Measurements from ENCODE around the gene NOBOX.
A peak's percentile ranks its signal among the peaks of the same experiment; 100 is the strongest.
"Not testable (repeated sequence)": the region's sequence is repeated elsewhere in the genome, so short reads cannot be mapped to it uniquely, and the experiment has no call there.

Gene NOBOX

GRCh38 chr7:144403649-144404061, at the start of gene NOBOX:
Gene NOBOX (minus strand): TSS chr7:144403693.
- DNase-seq: no peak

GRCh38 chr7:144452064-144452463, 48.6 kb upstream of the NOBOX start:
- DNase-seq: no peak

GRCh38 chr7:144445590-144445989, 42.1 kb upstream of the NOBOX start:
- no peak for DNase-seq

- no peak for DNase-seq
Measured at GRCh38 chr7:144439717-144440205, 36.3 kb upstream of the NOBOX start.

- no peak for DNase-seq
Measured at GRCh38 chr7:144438759-144439158, 35.3 kb upstream of the NOBOX start.

- peak; percentile 23 for DNase-seq
Measured at GRCh38 chr7:144437370-144438191, 34.1 kb upstream of the NOBOX start.

GRCh38 chr7:144436500-144436899, 33.0 kb upstream of the NOBOX start:
- no peak for DNase-seq

- no peak for DNase-seq
Measured at GRCh38 chr7:144428431-144428830, 24.9 kb upstream of the NOBOX start.

- not testable (repeated sequence) for DNase-seq
Measured at GRCh38 chr7:144427539-144427938, 24.0 kb upstream of the NOBOX start.

- DNase-seq: not testable (repeated sequence)
Measured at GRCh38 chr7:144418931-144419330, 15.4 kb upstream of the NOBOX start.

- no peak for DNase-seq
Measured at GRCh38 chr7:144416341-144416740, 12.8 kb upstream of the NOBOX start.

- DNase-seq: no peak
Measured at GRCh38 chr7:144415858-144416257, 12.4 kb upstream of the NOBOX start.

- DNase-seq: no peak
Measured at GRCh38 chr7:144414815-144415214, 11.3 kb upstream of the NOBOX start.

GRCh38 chr7:144410441-144410840, 6.9 kb upstream of the NOBOX start:
- DNase-seq: no peak

- no peak for DNase-seq
Measured at GRCh38 chr7:144408121-144408520, 4.6 kb upstream of the NOBOX start.

- DNase-seq: no peak
Measured at GRCh38 chr7:144407266-144407931, 3.9 kb upstream of the NOBOX start.

- no peak for DNase-seq
Measured at GRCh38 chr7:144404946-144405345, 1.5 kb upstream of the NOBOX start.

- no peak for DNase-seq
Measured at GRCh38 chr7:144403102-144403501, 391 bp downstream of the NOBOX start.

- DNase-seq: no peak
Measured at GRCh38 chr7:144401490-144401889, 2.0 kb downstream of the NOBOX start.

- no peak for DNase-seq
Measured at GRCh38 chr7:144399946-144400345, 3.5 kb downstream of the NOBOX start.

GRCh38 chr7:144398911-144399310, 4.6 kb downstream of the NOBOX start:
- DNase-seq: no peak

GRCh38 chr7:144398291-144398690, 5.2 kb downstream of the NOBOX start:
- DNase-seq: no peak

GRCh38 chr7:144397086-144397485, 6.4 kb downstream of the NOBOX start:
- no peak for DNase-seq

GRCh38 chr7:144391823-144392255, 11.7 kb downstream of the NOBOX start:
- DNase-seq: no peak

Measured in stimulated activated CD4-positive, alpha-beta T cell treated with anti-CD3 and anti-CD28 coated beads, Interleukin-12 subunit alpha, Interleukin-12 subunit beta, amount 100 ng/mL, for 4 hours (primary cell).